Activated naive CD8-positive, alpha-beta T cell treated with anti-CD3 and anti-CD28 coated beads, Interleukin-2, amount 10 ng/mL, durations not matched to agents 7 days and 5 days (primary cell): ENCODE measurements around the gene PIAS3. TPM values are rescaled to one million over a fixed set of nuclear protein-coding genes. Genes with fewer than 3 reads are reported as not detected.

Source experiments
- ATAC-seq: fragments of 150-1000 bp; cut with Tn5 transposase; one replicate; pipeline ENCODE4 v1.10.0; 2021; ENCODE audit warnings: low read depth, moderate library complexity
- POLR2A ChIA-PET: fragments of 350-600 bp; sonication (Branson Sonifier 250); formaldehyde crosslinking; loops from one replicate; lab custom pipeline; 2021; ENCODE audit warnings: antibody characterized with exemption; lab: Charles Lee
- DNase-seq: peaks from one replicate; pipeline ENCODE4 v3.0.0; 2021
- H3K27ac Mint-ChIP-seq: one replicate; pipeline ENCODE4 v1.8.0; 2022; ENCODE audit warnings: mild to moderate bottlenecking, mixed read lengths
- H3K27me3 Mint-ChIP-seq: one replicate; pipeline ENCODE4 v1.8.0; 2022; ENCODE audit warnings: mild to moderate bottlenecking, moderate library complexity, mixed read lengths
- H3K36me3 Mint-ChIP-seq: one replicate; pipeline ENCODE4 v1.8.0; 2021; ENCODE audit warnings: mild to moderate bottlenecking, mixed read lengths
- H3K4me1 Mint-ChIP-seq: one replicate; pipeline ENCODE4 v1.8.0; 2021; ENCODE audit warnings: mixed read lengths
- H3K4me3 Mint-ChIP-seq: one replicate; pipeline ENCODE4 v1.8.0; 2022; ENCODE audit warnings: mild to moderate bottlenecking, moderate library complexity, mixed read lengths
- H3K9me3 Mint-ChIP-seq: one replicate; pipeline ENCODE4 v1.8.0; 2021; ENCODE audit warnings: mixed read lengths
- total RNA-seq, 2 experiments: library from RNA; stranded (reverse); gene quantifications; one replicate each; pipeline ENCODE4 v1.2.3, GENCODE V29; 2021

PIAS3 gene
- total RNA-seq, 2 experiments from 2014 or later = 31.8 to 33.3 TPM

DNA sequence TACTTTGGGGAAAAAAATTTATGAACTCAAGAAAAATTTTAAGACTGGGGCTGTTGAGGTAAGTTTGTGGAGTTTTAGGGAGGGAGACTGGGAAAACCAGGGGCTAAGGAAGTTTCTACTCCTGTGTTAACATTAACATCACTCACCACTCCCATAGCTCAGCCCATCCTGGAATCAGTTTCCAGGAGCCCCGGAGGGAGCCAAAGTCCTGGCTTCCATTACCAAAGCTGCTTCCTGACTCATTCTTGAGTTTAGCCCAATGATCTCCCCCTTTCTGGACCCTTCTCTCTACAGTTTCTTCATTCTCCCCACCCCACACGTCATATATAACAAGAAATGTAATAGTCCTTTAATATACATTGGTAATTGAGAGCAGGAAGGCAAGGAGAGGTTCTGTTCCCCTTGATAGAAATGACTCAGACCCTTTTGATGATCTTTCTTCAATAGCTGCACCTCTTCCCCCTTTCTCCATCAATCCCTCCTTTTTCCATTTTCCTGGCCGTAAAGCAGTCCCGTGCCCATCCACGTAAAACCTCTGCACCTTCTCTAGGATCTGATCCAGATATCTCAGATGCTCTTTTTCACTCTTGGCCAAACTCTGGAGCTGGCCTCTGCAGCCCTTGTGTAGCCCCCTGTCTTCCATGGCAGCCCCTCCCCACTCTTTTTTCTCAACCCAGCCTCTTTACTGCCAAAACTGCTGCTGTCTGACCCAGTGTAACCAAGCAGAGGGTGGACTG lies 4.6 kb upstream of the PIAS3 start:
- Mint-ChIP-seq H3K27ac (no peak overlapping the region), H3K4me1 (peaks cover 5% of the 10 kb centered on the region), H3K4me3 (no peak overlapping the region), H3K9me3 (no peaks in the 10 kb centered on the region), H3K27me3 (peaks cover 11% of the 10 kb centered on the region), H3K36me3 (no peaks in the 10 kb centered on the region)
- POLR2A ChIA-PET = no interaction called here
- DNase-seq (no peak), ATAC-seq (no peak)

DNA sequence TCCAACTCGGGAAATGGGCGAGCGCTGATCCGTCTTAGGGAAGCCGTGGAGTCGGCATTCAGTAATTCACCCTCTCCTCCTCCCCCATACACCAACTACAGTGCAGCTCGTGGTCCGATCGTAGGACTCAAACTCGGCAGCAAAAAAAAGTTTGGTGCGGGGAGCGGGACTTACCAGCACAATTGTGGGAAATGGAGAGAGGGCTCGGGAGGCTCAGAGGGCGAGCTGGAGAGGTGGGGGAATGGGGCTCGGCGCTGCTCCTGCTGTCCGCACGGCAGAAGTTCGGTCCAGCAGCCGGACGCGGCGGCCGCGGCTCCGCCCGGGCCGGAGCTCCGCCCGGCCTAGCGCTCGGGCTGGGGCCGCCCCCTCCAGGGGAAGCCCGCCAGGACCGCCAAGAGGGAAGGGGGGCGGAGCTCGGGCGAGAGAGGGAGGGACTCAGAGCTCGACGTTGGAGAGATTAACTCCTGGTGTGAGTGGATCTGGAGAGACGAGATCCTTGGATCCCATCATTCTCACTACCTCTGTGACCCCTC lies 676 bp upstream of the PIAS3 start:
- H3K27me3 Mint-ChIP-seq = peaks cover 8% of the 10 kb centered on the region
- peaks cover 8% of the 10 kb centered on the region for H3K36me3 Mint-ChIP-seq
- H3K27ac Mint-ChIP-seq = peak overlapping the region; percentile 81
- DNase-seq (peak; percentile 84), ATAC-seq (peak; percentile 72)
- peak overlapping the region; percentile 97 for H3K4me3 Mint-ChIP-seq
- POLR2A ChIA-PET = interaction anchor here (0.5 to 4.0 kb wide), 22 partner anchors 13 to 192 kb away, joined by 3 to 41 read pairs (median 6); partner anchors contain the start of genes ANKRD34A, ANKRD35, LIX1L and NUDT17
- peaks cover 9% of the 10 kb centered on the region for H3K4me1 Mint-ChIP-seq
- no peaks in the 10 kb centered on the region for H3K9me3 Mint-ChIP-seq

DNA sequence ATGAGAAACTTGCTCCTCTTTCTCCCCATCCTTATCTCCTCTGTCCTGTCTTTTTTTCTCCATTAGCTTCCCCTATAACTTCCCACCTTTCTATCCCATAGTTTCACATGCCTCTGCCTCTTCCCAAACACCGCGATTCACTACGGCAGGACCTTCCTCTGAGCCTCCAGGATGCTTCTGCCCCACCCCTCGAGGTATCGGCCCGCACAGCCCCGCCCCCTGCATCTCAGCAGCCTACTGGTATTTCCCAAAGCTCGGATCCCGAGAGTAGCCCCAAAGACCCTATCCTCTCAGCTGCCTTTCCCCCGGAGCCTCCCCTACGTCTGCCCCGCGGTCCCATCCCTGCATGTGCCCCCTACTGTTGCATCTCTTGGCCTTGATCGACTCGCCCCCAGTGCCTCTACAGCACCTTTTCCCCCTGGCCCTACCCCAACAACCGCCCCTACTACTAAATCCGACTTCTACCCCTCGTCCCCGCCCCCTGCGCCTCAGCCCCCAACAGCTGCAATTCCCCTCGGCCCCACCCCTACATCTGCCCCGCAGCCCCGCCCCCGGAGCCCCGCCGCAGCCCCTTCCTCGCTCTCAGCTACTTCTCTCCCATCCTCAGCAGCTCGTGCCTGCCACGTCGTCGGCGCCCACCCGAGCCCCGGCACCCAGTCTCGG lies 512 bp downstream of the PIAS3 start:
- POLR2A ChIA-PET = interaction anchor here (0.6 to 4.0 kb wide), 21 partner anchors 8 to 193 kb away, joined by 3 to 41 read pairs (median 6); partner anchors contain the start of genes ANKRD34A, ANKRD35, NUDT17 and PEX11B
- Mint-ChIP-seq H3K36me3 (peaks cover 9% of the 10 kb centered on the region), H3K27me3 (peaks cover 3% of the 10 kb centered on the region), H3K27ac (peak overlapping the region; percentile 81), H3K4me3 (peak overlapping the region; percentile 97), H3K4me1 (peaks cover 9% of the 10 kb centered on the region), H3K9me3 (no peaks in the 10 kb centered on the region)
- DNase-seq = peak; percentile 63
- peak; percentile 28 for ATAC-seq

- no peaks in the 10 kb centered on the region for H3K9me3 Mint-ChIP-seq
- H3K27ac Mint-ChIP-seq = no peak overlapping the region
- ATAC-seq (no peak), DNase-seq (no peak)
- peaks cover 9% of the 10 kb centered on the region for H3K4me1 Mint-ChIP-seq
- POLR2A ChIA-PET = interaction anchor here (1.2 to 4.0 kb wide), 6 partner anchors 11 to 179 kb away, joined by 4 to 41 read pairs (median 18); partner anchors contain the start of genes LIX1L, NUDT17, PEX11B and RBM8A
- H3K36me3 Mint-ChIP-seq = peaks cover 12% of the 10 kb centered on the region
- no peaks in the 10 kb centered on the region for H3K27me3 Mint-ChIP-seq
- no peak overlapping the region for H3K4me3 Mint-ChIP-seq
Measured at GRCh38 chr1:145857170-145857569, 1.7 kb downstream of the PIAS3 start.

DNA sequence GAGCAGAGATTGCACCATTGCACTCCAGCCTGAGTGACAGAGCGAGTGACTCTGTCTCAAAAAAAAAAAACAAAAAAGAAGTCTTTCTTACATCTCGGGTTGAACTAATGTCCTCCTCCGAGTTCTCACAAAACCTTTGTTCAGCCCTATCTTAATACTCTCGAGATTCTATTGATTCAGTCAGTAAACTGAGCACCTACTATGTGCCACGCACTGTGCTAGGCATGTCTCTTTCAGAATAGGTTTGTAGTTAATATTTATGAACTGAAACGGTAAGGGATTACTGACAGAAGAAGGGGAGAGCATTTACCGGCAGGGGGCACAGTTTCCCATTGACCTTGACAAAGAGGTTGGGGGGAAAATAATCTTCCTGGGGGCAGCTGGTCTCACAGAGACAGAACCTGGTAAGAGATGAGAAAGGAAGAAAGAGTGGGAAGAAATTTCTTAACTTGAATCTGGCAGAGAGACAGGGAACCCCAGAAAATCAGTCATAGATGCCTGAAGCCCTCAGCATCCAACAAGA lies 3.4 kb downstream of the PIAS3 start:
- POLR2A ChIA-PET = no interaction called here
- H3K4me1 Mint-ChIP-seq = peaks cover 9% of the 10 kb centered on the region
- H3K27ac Mint-ChIP-seq = no peak overlapping the region
- ATAC-seq (no peak), DNase-seq (no peak)
- H3K9me3 Mint-ChIP-seq = no peaks in the 10 kb centered on the region
- H3K27me3 Mint-ChIP-seq = no peaks in the 10 kb centered on the region
- H3K4me3 Mint-ChIP-seq = no peak overlapping the region
- H3K36me3 Mint-ChIP-seq = peaks cover 20% of the 10 kb centered on the region

- POLR2A ChIA-PET = interaction anchor here (1.2 kb wide), 1 partner anchor 9 kb away, joined by 5 read pairs; the partner anchor contains the start of gene PIAS3
- Mint-ChIP-seq H3K9me3 (no peaks in the 10 kb centered on the region), H3K27ac (no peak overlapping the region), H3K36me3 (peaks cover 14% of the 10 kb centered on the region), H3K4me1 (peaks cover 6% of the 10 kb centered on the region), H3K27me3 (no peaks in the 10 kb centered on the region), H3K4me3 (no peak overlapping the region)
- DNase-seq (no peak), ATAC-seq (no peak)
Measured at GRCh38 chr1:145849356-145850160, 9.3 kb downstream of the PIAS3 start.

DNA sequence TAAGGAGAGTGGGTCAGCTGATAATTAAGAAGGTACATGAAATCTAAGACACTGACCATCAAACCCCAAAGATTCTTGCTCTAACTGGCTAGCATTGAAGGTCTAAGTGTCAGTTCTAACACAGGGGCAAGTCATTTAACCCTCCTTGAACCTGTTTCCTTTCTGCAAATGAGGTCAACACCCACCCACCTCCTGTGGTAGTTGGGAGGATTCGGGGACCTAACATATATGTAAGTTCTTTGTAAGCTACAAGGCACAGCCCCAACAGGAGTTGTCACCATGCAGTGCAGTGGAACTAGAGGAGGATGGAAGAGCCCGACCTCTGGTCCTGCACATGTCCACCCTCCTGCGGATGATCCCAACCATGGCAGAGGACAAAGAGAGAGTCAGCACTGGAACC lies 11.1 kb downstream of the PIAS3 start:
- Mint-ChIP-seq H3K9me3 (no peaks in the 10 kb centered on the region), H3K4me1 (peaks cover 6% of the 10 kb centered on the region), H3K4me3 (no peak overlapping the region), H3K27ac (no peak overlapping the region), H3K36me3 (peaks cover 11% of the 10 kb centered on the region), H3K27me3 (no peaks in the 10 kb centered on the region)
- no peak for ATAC-seq
- POLR2A ChIA-PET = interaction anchor here (0.8 to 4.9 kb wide), 2 partner anchors 10 to 44 kb away, joined by 4 to 41 read pairs; partner anchors contain the start of gene PIAS3
- no peak for DNase-seq

DNA sequence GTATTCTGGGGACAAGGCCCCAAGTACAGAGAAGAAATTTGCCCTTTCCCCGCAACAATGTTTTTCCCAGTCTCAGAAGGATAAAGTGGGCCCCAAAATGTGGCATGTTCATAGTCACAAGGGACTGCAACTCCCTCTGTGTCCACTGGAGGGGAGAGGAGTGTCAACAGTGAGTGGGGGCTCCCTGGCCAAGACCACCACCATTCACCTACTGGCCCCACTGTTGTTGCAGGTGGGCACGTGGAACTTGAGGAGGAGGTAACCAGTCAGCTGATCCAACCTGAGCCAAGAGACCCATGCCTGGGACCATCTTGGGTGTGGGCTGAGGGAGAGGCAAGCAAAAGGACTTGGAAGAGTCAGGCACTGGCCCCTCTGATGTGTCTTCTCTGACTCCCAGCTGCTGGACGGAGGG lies 12.7 kb downstream of the PIAS3 start:
- peak; percentile 59 for ATAC-seq
- Mint-ChIP-seq H3K4me3 (no peak overlapping the region), H3K4me1 (peaks cover 6% of the 10 kb centered on the region), H3K27ac (no peak overlapping the region), H3K36me3 (peaks cover 9% of the 10 kb centered on the region), H3K9me3 (no peaks in the 10 kb centered on the region), H3K27me3 (no peaks in the 10 kb centered on the region)
- DNase-seq = peak; percentile 50
- POLR2A ChIA-PET = interaction anchor here (1.0 to 4.9 kb wide), 8 partner anchors 12 to 151 kb away, joined by 3 to 41 read pairs (median 8); partner anchors contain the start of genes ANKRD35, PIAS3, POLR3C and RBM8A

DNA sequence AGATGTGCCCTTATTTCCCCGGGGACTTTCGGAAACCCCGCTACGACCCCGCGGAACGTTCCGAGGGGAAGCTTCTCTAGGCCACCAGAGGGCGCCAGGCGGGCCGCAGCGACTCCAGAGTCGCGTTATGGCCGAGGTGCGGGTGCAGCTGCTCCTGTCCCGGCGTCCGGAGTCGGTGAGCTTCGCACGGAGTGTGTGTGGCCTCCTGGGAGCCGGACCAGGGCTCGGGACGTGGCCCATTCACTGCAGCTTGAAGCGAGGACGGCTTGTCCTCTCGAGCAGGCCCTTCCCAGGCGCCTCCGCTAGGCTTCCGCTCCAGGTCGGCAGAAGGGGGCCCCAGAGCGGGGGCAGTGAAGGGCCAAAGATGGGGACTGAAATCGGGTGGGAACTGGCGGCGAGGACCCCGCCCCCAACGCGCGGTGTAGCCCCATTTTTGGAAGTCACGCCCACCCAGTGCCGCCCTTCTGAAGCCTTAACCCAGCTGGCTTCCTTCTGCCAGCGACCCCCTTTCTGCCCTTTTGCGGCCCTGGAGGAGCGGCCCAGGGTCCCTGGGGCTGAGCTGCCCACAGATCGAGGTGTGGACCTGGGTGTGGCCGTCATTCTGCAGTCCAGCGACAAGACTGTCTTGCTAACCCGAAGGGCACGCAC lies 13.2 kb downstream of the PIAS3 start, which contains the start of gene NUDT17:
Gene NUDT17, plus strand, starts transcription at position 117 of the 648 bp plus-strand sequence. Its CDS starts 11 bp downstream, at position 128.
- no peak within 1 kb of the TSS for H3K4me3 Mint-ChIP-seq
- DNase-seq = peak; percentile 85
- H3K27ac Mint-ChIP-seq = no peak within 1 kb of the TSS

GRCh38 chr1:145845144-145845513 lies 13.8 kb downstream of the PIAS3 start:
- no peak overlapping the region for H3K27ac Mint-ChIP-seq
- POLR2A ChIA-PET = interaction anchor here (0.6 to 4.9 kb wide), 20 partner anchors 12 to 190 kb away, joined by 3 to 41 read pairs (median 5); partner anchors contain the start of genes ANKRD34A, ANKRD35, ITGA10 and LIX1L
- H3K4me3 Mint-ChIP-seq = no peak overlapping the region
- no peak for DNase-seq
- no peaks in the 10 kb centered on the region for H3K27me3 Mint-ChIP-seq
- ATAC-seq = peak; percentile 50
- no peaks in the 10 kb centered on the region for H3K9me3 Mint-ChIP-seq
- H3K36me3 Mint-ChIP-seq = peaks cover 2% of the 10 kb centered on the region
- peaks cover 6% of the 10 kb centered on the region for H3K4me1 Mint-ChIP-seq

More for the DNA sequence above, 13.2 kb downstream of the PIAS3 start, which contains the start of gene NUDT17:
- no peaks in the 10 kb centered on the region for H3K9me3 Mint-ChIP-seq
- peaks cover 5% of the 10 kb centered on the region for H3K36me3 Mint-ChIP-seq
- POLR2A ChIA-PET = interaction anchor here (0.6 to 4.9 kb wide), 18 partner anchors 13 to 190 kb away, joined by 3 to 41 read pairs (median 4); partner anchors contain the start of genes ANKRD34A, ANKRD35, ITGA10 and LIX1L
- no peaks in the 10 kb centered on the region for H3K27me3 Mint-ChIP-seq
- ATAC-seq = peak; percentile 77
- peaks cover 6% of the 10 kb centered on the region for H3K4me1 Mint-ChIP-seq

DNA sequence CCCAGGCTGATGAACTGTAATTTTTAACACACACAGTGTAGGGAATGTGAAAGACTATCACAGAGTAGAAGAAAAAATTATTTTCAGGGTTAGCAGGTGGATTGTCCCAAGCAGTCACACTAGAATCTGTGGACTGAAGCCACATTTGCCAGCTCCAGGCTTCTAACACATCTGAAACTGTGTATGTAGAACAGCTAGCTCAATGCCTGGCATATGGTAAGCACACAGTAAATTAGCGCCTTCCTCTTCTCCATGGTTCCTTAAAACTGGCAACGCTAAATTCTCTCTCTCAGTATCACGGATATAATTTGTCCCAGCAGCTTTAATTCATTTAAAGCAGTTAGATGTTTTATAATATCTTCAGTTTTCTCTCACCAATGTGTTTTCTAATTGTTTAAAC lies 15.8 kb downstream of the PIAS3 start:
- no peak for DNase-seq
- H3K27ac Mint-ChIP-seq = no peak overlapping the region
- peaks cover 6% of the 10 kb centered on the region for H3K4me1 Mint-ChIP-seq
- H3K4me3 Mint-ChIP-seq = no peak overlapping the region
- no peaks in the 10 kb centered on the region for H3K27me3 Mint-ChIP-seq
- H3K36me3 Mint-ChIP-seq = peaks cover 6% of the 10 kb centered on the region
- H3K9me3 Mint-ChIP-seq = no peaks in the 10 kb centered on the region
- POLR2A ChIA-PET = no interaction called here
- no peak for ATAC-seq

- Mint-ChIP-seq H3K9me3 (no peaks in the 10 kb centered on the region), H3K36me3 (peaks cover 14% of the 10 kb centered on the region), H3K4me1 (peaks cover 3% of the 10 kb centered on the region), H3K4me3 (no peak overlapping the region), H3K27ac (no peak overlapping the region), H3K27me3 (no peaks in the 10 kb centered on the region)
- POLR2A ChIA-PET = no interaction called here
- DNase-seq (no peak), ATAC-seq (no peak)
Measured at GRCh38 chr1:145837656-145838055, 21.2 kb downstream of the PIAS3 start.
